Neural cell (in vitro differentiated cells): ENCODE data around the gene RTTN.

Source experiments
- CTCF ChIP-seq: fragments of 450-650 bp; IDR thresholded peaks from 2 replicates; pipeline ENCODE4 v1.5.1; 2014; ENCODE audit warnings: antibody characterized with exemption, mild to moderate bottlenecking, moderate library complexity; ENCODE audit not compliant: poor library complexity, severe bottlenecking
- POLR2AphosphoS5 ChIP-seq: IDR thresholded peaks from 2 replicates; pipeline ENCODE4 v1.6.1; 2012
- REST ChIP-seq: IDR thresholded peaks from 2 replicates; pipeline ENCODE4 v1.6.1; 2012; ENCODE audit warnings: borderline replicate concordance

- TF ChIP-seq POLR2AphosphoS5 (no peak), CTCF (no peak), REST (no peak)
These were observed 199.9 kb downstream of the RTTN start for GRCh38 chr18:70005580-70005979.
